ENCODE data around the gene GTPBP4.
"Not testable (repeated sequence)": the region's sequence is repeated elsewhere in the genome, so short reads cannot be mapped to it uniquely, and the experiment has no call there.

GTPBP4 gene

GRCh38 chr10:1063232-1063865 lies 75.1 kb downstream of the GTPBP4 start:
- DNase-seq, result no peak

GRCh38 chr10:1064964-1065247 lies 76.7 kb downstream of the GTPBP4 start:
- DNase-seq, result no peak

DNA sequence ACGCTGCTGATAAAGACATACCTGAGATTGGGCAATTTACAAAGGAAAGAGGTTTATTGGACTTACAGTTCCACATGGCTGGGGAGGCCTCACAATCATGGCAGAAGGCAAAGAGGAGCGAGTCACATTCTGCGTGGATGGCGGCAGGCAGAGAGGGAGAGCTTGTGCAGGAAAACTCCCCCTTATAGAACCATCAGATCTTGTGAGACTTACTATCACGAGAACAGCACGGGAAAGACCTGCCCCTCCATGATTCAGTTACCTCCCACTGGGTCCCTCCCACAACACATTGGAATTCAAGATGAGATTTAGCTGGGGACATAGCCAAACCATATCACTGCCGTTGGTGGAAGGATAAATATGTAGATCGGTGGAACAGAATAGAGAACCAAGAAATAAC lies 78.5 kb downstream of the GTPBP4 start:
- not testable (repeated sequence) for DNase-seq

DNA sequence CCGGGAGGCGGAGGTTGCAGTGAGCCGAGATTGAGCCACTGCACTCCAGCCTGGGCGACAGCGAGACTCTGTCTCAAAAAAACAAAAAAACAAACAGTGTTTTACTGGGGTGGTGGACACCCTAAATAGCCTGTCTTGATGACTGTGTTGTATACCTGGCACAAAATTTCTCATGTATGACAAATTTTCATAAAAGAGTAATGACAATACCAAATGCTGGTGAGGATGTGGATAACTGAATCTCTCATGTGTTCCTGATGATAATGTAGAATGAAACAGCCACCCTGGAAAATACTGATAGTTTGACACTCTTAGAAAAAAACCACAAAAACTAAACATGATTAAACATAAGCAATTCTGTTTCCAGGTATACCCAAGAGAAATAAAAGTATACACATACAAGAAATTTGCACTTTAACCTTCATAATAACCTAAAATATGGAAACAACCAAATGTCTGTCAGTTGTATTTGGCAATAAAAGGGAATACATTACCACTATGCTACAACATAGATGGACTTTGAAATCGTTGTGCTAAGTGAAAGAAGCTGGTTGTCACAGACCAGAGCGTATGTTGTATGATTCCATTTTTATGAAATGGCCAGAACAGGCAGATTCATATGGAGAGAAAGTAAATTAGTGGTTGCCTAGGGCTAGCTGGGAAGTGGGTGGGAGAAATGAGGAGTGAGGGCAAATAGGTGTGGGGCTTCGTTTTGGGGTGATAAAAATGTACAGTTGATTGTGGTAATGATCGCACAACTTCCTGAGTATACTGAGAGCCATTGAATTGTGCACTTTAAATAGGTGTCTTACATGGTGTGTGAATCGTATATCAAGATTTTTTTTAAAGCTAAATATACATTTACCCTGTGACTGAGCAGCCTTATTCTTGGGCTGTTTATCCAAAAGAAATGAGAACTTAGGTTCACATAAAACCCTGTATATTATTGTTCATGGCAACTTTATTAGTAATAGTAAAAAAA lies 80.4 kb downstream of the GTPBP4 start:
- DNase-seq, result no peak
